Large intestine (tissue), 3 donors: ENCODE data around the gene UPK3A. TPM values are rescaled to one million over a fixed set of nuclear protein-coding genes. Genes with fewer than 3 reads are reported as not detected.

Experiments used
- DNase-seq, 2 donors: peaks; one replicate each; pipeline versions ENCODE4 v3.0.0 to v3.0.0-alpha.2; 2013
- H3K27ac ChIP-seq: one replicate; pipeline ENCODE4 v1.5.1; 2013; ENCODE audit warnings: low read length
- H3K27me3 ChIP-seq: 2 replicates; pipeline ENCODE4 v1.6.1; 2013; ENCODE audit warnings: low read length; ENCODE audit not compliant: control insufficient read depth, insufficient read depth
- H3K36me3 ChIP-seq: 2 replicates; pipeline ENCODE4 v1.6.1; 2013; ENCODE audit warnings: low read length; ENCODE audit not compliant: control insufficient read depth, insufficient read depth
- H3K4me1 ChIP-seq: one replicate; pipeline ENCODE4 v1.6.1; 2013; ENCODE audit warnings: low read length; ENCODE audit not compliant: control insufficient read depth, insufficient read depth
- H3K4me3 ChIP-seq: one replicate; pipeline ENCODE4 v1.5.1; 2013; ENCODE audit warnings: low read length
- H3K9me3 ChIP-seq: one replicate; pipeline ENCODE4 v1.6.1; 2013; ENCODE audit warnings: mild to moderate bottlenecking, low read depth, low read length, moderate library complexity; ENCODE audit not compliant: control insufficient read depth
- WGBS: methylation state at CpG from one replicate; pipeline ENCODE4 v1.1.5; 2013; ENCODE audit warnings: low lambda C conversion rate; ENCODE audit not compliant: insufficient coverage; 5-methylcytosine and 5-hydroxymethylcytosine counted together
- polyA plus RNA-seq: library from polyadenylated mRNA; unstranded; fragments of 120-200 nt; gene quantifications from one replicate; pipeline ENCODE4 v1.2.1, GENCODE V29; 2013

The UPK3A gene
- polyA plus RNA-seq, 1 donor: 113 TPM

GRCh38 chr22:45308957-45309421 is 24.2 kb downstream of the UPK3A start:
- H3K27ac ChIP-seq: peak overlapping the region; percentile 83
- no peaks in the 10 kb centered on the region for H3K9me3 ChIP-seq
- H3K4me1 ChIP-seq: peaks cover 48% of the 10 kb centered on the region
- no CpG with 5 or more reads among the region's 25 CpGs for WGBS
- no peak for DNase-seq
- H3K36me3 ChIP-seq: peaks cover 3% of the 10 kb centered on the region
- peak overlapping the region; percentile 46 for H3K4me3 ChIP-seq
- H3K27me3 ChIP-seq: no peaks in the 10 kb centered on the region

DNA sequence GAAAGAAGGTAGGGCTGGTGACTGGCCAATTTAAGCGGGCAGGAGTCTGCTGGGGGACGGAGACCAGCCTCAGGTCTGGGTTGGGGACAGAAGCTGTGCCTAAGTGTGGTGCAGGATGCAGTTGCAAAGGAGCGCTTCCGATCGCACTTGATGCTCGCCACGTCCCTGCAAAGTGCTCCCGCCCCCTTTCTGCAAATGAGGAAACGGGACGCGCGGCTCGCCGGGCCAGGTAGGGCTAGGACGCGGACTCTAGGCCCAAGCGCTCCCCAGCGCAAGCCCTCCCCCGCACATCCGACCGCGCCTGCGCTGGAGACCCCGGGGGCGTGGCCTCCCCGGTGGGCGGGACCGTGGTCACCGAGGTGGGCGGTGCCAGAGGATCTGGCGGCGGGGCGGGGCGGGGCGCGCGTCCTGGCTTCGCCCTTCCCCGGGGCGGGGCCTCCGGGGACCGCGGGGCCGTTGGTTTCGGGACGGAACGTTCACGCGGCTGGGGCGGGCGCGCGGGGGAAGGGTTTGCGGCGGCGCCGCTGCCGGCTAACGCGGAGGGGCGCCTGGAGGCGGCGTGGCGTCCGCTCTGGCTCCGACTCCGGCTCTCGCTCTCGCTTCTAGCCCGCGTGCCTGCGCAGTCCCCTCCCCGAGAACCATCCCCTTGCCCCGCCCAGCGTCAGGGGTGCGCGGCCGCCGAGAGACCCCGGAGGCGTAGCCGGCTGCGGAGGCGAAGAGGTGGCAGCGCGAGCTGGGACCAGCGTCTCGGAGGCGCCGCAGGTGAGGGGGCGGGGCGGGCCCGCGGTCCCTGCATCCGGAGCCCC is 24.9 kb downstream of the UPK3A start, which contains the start of gene FAM118A:
Gene FAM118A (plus strand): TSS at position 513 of the 806 bp plus-strand sequence. CDS start 12,446 bp downstream, outside the sequence.
- Histone ChIP-seq H3K27ac (peak within 1 kb of the TSS; percentile 83), H3K4me1 (peaks cover 55% of the 10 kb centered on the region), H3K27me3 (no peaks in the 10 kb centered on the region), H3K4me3 (peak within 1 kb of the TSS; percentile 90), H3K36me3 (peaks cover 3% of the 10 kb centered on the region), H3K9me3 (no peaks in the 10 kb centered on the region)
- no CpG with 5 or more reads among the region's 95 CpGs for WGBS
- DNase-seq: peak; percentile 93 to 96

- WGBS: no CpG with 5 or more reads among the region's 33 CpGs
- H3K9me3 ChIP-seq: no peaks in the 10 kb centered on the region
- H3K36me3 ChIP-seq: peaks cover 3% of the 10 kb centered on the region
- peaks cover 54% of the 10 kb centered on the region for H3K4me1 ChIP-seq
- H3K27ac ChIP-seq: peak overlapping the region; percentile 65
- H3K4me3 ChIP-seq: peak overlapping the region; percentile 90
- DNase-seq: peak in 1 of 2 donors; percentile 53
- no peaks in the 10 kb centered on the region for H3K27me3 ChIP-seq
Measured at GRCh38 chr22:45310331-45310976, 25.7 kb downstream of the UPK3A start.

DNA sequence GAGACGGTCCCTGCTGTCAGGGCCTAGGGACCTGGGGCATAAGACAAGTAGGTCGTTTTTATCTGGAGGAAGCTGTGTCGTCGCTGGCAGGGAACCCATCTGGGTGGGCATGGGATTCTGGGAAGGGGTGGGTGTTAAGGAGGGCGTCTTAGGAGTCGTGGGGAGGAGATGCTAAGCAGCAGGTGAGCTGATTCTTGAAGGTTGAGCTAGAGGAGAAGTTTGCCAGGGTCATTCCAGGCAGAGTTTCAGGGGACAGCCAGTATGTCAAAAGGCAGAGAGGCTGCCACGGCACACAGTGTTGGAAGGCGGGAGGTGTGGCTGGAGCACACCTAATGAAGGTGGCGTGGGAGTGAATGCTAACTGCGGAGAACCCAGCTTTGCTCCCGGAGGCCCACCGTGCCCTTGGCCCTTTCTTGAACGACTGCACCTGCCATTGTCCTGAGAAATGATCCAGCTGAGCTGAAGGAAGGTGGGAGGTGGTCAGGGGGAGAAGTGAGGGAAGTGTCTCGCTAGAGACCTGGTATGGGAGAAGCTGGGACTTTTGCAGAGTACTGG is 26.3 kb downstream of the UPK3A start:
- peak overlapping the region; percentile 90 for H3K4me3 ChIP-seq
- H3K36me3 ChIP-seq: peaks cover 3% of the 10 kb centered on the region
- WGBS: 0% methylated on average over 1 of the region's 14 CpGs
- H3K27me3 ChIP-seq: no peaks in the 10 kb centered on the region
- no peaks in the 10 kb centered on the region for H3K9me3 ChIP-seq
- no peak for DNase-seq
- peaks cover 50% of the 10 kb centered on the region for H3K4me1 ChIP-seq
- H3K27ac ChIP-seq: peak overlapping the region; percentile 65

- DNase-seq: no peak
- no peak overlapping the region for H3K4me3 ChIP-seq
- no CpG with 5 or more reads among the region's 8 CpGs for WGBS
- no peaks in the 10 kb centered on the region for H3K9me3 ChIP-seq
- peaks cover 40% of the 10 kb centered on the region for H3K4me1 ChIP-seq
- H3K27me3 ChIP-seq: no peaks in the 10 kb centered on the region
- peaks cover 3% of the 10 kb centered on the region for H3K36me3 ChIP-seq
- H3K27ac ChIP-seq: no peak overlapping the region
Measured at GRCh38 chr22:45312415-45312814, 27.7 kb downstream of the UPK3A start.

- Histone ChIP-seq H3K36me3 (peaks cover 3% of the 10 kb centered on the region), H3K4me3 (no peak overlapping the region), H3K27me3 (no peaks in the 10 kb centered on the region), H3K27ac (no peak overlapping the region), H3K4me1 (peaks cover 45% of the 10 kb centered on the region), H3K9me3 (no peaks in the 10 kb centered on the region)
- WGBS: 40% methylated on average over 1 of the region's 4 CpGs
- peak in 1 of 2 donors; percentile 23 for DNase-seq
Measured at GRCh38 chr22:45312856-45313255, 28.1 kb downstream of the UPK3A start.

- H3K4me1 ChIP-seq: peaks cover 45% of the 10 kb centered on the region
- peak in 1 of 2 donors; percentile 63 for DNase-seq
- H3K27me3 ChIP-seq: no peaks in the 10 kb centered on the region
- H3K4me3 ChIP-seq: no peak overlapping the region
- no peaks in the 10 kb centered on the region for H3K9me3 ChIP-seq
- peak overlapping the region; percentile 40 for H3K27ac ChIP-seq
- H3K36me3 ChIP-seq: peaks cover 3% of the 10 kb centered on the region
- 75% methylated on average over 3 of the region's 8 CpGs for WGBS
Measured at GRCh38 chr22:45314054-45314721, 29.4 kb downstream of the UPK3A start.

DNA sequence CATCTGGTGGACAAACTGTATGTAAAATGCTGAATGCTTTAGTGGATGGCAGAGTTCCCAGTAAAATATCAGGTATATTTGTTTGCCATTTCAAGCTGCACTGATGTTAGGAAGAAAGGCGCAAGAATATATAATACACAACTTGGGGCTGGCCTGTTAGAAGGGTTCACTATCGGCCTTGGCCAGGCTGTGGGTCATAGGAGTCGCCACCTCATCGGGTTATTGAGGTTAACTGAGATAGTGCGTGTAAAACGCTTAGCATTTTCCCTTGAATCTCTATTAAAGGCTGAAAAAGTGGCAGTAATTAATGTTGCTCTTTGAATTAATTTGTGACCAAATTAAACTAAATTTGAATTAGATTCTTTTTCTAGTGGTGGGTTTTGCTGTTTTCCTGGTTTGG is 30.0 kb downstream of the UPK3A start:
- peak overlapping the region; percentile 40 for H3K27ac ChIP-seq

GRCh38 chr22:45316796-45317526 is 32.2 kb downstream of the UPK3A start:
- Histone ChIP-seq H3K27me3 (no peaks in the 10 kb centered on the region), H3K27ac (peak overlapping the region; percentile 64), H3K4me3 (no peak overlapping the region), H3K4me1 (peaks cover 35% of the 10 kb centered on the region), H3K36me3 (peaks cover 6% of the 10 kb centered on the region), H3K9me3 (no peaks in the 10 kb centered on the region)
- WGBS: 100% methylated on average over 1 of the region's 9 CpGs
- DNase-seq: peak in 1 of 2 donors; percentile 46

More for the DNA sequence above, 30.0 kb downstream of the UPK3A start:
- no peaks in the 10 kb centered on the region for H3K27me3 ChIP-seq
- no peak overlapping the region for H3K4me3 ChIP-seq
- H3K4me1 ChIP-seq: peaks cover 45% of the 10 kb centered on the region
- WGBS: no CpG with 5 or more reads among the region's 6 CpGs
- H3K36me3 ChIP-seq: peaks cover 3% of the 10 kb centered on the region
- DNase-seq: no peak
- H3K9me3 ChIP-seq: no peaks in the 10 kb centered on the region
